ENCODE measurements around the gene IL1RN.

DNA sequence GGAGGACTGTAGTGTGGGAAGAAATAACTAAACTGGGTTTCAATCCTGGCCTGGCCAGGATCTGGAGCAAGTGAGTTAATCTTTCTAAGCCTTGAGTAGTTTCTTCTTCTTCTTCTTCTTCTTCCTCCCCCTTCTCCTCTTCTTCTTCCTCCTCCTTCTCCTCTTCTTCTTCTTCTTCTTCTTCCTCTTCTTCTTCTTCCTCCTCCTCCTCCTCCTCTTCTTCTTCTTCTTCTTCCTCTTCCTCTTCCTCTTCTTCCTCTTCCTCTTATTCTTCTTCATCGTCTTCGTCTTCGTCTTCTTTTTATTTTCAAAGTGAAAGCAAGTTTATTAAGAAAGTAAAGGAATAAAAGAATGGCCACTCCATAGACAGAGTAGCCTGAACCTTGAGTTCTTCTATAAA lies 6.5 kb upstream of the IL1RN start:
- TF ChIP-seq POLR2A (IDR thresholded peaks at IDR 0.05; ENCODE audit: low read depth, low read length) (no peak), JUN (IDR thresholded peaks at IDR 0.05; ENCODE audit: borderline replicate concordance, insufficient read depth, insufficient read length, low read depth) (no peak), MYC (IDR thresholded peaks at IDR 0.05; ENCODE audit: low read depth, low read length) (no peak), FOS (IDR thresholded peaks at IDR 0.05; ENCODE audit: borderline replicate concordance, insufficient read depth, low read length) (no peak), POLR2AphosphoS5 (IDR thresholded peaks at IDR 0.05; ENCODE audit: insufficient read depth, low read depth, low read length) (no peak), EZH2 (IDR thresholded peaks at IDR 0.05; ENCODE audit: borderline replicate concordance, low read depth, low read length, severe bottlenecking) (no peak)
- TF ChIP-seq, protein P1, sequence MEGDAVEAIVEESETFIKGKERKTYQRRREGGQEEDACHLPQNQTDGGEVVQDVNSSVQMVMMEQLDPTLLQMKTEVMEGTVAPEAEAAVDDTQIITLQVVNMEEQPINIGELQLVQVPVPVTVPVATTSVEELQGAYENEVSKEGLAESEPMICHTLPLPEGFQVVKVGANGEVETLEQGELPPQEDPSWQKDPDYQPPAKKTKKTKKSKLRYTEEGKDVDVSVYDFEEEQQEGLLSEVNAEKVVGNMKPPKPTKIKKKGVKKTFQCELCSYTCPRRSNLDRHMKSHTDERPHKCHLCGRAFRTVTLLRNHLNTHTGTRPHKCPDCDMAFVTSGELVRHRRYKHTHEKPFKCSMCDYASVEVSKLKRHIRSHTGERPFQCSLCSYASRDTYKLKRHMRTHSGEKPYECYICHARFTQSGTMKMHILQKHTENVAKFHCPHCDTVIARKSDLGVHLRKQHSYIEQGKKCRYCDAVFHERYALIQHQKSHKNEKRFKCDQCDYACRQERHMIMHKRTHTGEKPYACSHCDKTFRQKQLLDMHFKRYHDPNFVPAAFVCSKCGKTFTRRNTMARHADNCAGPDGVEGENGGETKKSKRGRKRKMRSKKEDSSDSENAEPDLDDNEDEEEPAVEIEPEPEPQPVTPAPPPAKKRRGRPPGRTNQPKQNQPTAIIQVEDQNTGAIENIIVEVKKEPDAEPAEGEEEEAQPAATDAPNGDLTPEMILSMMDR (IDR thresholded peaks at IDR 0.05; ENCODE audit: extremely low read depth in 1 of 2, insufficient read depth in 1 of 2, low read depth in 1 of 2, low read length in 2 of 2): no peak
